ENCODE results near the gene CYP1A1. TPM values are rescaled to one million over a fixed set of nuclear protein-coding genes. Genes with fewer than 3 reads are reported as not detected.

CYP1A1 gene
- total and polyA plus RNA-seq, 2 of the 4 experiments (the other 2 are of a cell fraction), result under 0.01 to 0.03 TPM

DNA sequence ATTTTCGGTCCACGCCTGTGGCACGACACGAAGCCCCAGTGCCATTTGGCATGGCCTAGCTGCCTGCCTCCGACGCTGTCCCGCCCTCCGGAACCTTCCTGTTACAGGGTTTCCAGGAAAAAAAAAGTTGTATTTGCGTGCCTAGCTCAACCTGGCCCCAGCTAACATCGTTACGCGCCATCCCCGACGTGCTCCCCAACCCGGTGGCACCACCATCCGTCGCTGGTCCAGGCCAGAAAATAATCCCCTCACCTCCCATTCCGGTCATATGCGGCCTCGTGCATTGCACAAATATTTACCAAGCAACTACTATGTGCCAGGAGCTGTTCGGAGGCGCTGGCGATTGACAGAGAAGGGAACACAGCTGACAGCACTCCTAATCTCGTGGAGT, 1.4 kb upstream of the CYP1A1 start:
- Histone ChIP-seq H2BK20ac (ENCODE audit: low read depth, low read length) (no peak overlapping the region), H2BK120ac (ENCODE audit: low read depth, low read length) (0 out of 2 replicates have a peak overlapping the region, but pooled peaks have one; percentile 2), H3K9me3 (ENCODE audit: control insufficient read depth, insufficient read depth, low read length) (no peaks in the 10 kb centered on the region), H3K9me1 (ENCODE audit: insufficient read depth, low read length) (peaks cover 5% of the 10 kb centered on the region), H2AFZ (replicated peaks; ENCODE audit: low read length, poor library complexity) (peak overlapping the region; percentile 87), H3K4me3 (ENCODE audit: insufficient read depth, low read depth, low read length) (peak overlapping the region; percentile 45; the same call in 1 of the 2 replicates), H3K56ac (ENCODE audit: extremely low read depth, insufficient read depth, low read length) (no peak overlapping the region), H2BK5ac (ENCODE audit: low read depth, low read length, poor library complexity, severe bottlenecking) (no peak overlapping the region), H3K4ac (ENCODE audit: low read depth, low read length) (peak overlapping the region; percentile 56), H4K8ac (ENCODE audit: low read depth in 2 of 2, low read length in 2 of 2) (peak overlapping the region in 1 of 2 experiments; percentile 58; a peak in 1 of 4 replicates), H3K4me2 (ENCODE audit: low read depth, low read length) (peak overlapping the region; percentile 80), H2AK9ac (replicated peaks; ENCODE audit: low read depth, low read length, poor library complexity) (peak overlapping the region; percentile 76), H3K27ac (ENCODE audit: insufficient read depth, low read length) (no peak overlapping the region), H4K91ac (ENCODE audit: insufficient read depth, low read depth, low read length) (no peak overlapping the region; the same call in 1 of the 2 replicates), H2AK5ac (ENCODE audit: low read depth, low read length) (no peak overlapping the region), H3K36me3 (ENCODE audit: control insufficient read depth, insufficient read depth, low read length) (no peaks in the 10 kb centered on the region), H3K79me1 (ENCODE audit: low read depth in 1 of 2, low read length in 2 of 2) (no peaks in the 10 kb centered on the region), H3K14ac (replicated peaks; ENCODE audit: low read depth, low read length) (peak overlapping the region; percentile 22; the same call in 1 of the 2 replicates), H4K20me1 (ENCODE audit: insufficient read depth, low read length) (no peaks in the 10 kb centered on the region; the same call in 1 of the 2 replicates), H3K27me3 (ENCODE audit: control insufficient read depth, insufficient read depth, low read length) (peaks cover 71% of the 10 kb centered on the region), H3K9ac (ENCODE audit: low read depth, low read length) (no peak overlapping the region), H3K18ac (ENCODE audit: low read depth, low read length) (no peak overlapping the region), H2BK15ac (ENCODE audit: low read depth, low read length) (no peak overlapping the region), H4K5ac (ENCODE audit: low read depth, low read length) (no peak overlapping the region), H3K23ac (ENCODE audit: low read depth, low read length) (peak overlapping the region; percentile 59; the same call in 1 of the 2 replicates), H3K4me1 (ENCODE audit: control insufficient read depth, insufficient read depth, low read length) (no peaks in the 10 kb centered on the region)
- TF ChIP-seq MAFK (IDR thresholded peaks at IDR 0.05; ENCODE audit: low read depth, low read length) (no peak), ELK1 (IDR thresholded peaks at IDR 0.05; ENCODE audit: borderline replicate concordance, low read depth, low read length) (no peak), RFX5 (IDR thresholded peaks at IDR 0.05; ENCODE audit: low read depth, low read length) (no peak), MAZ (IDR thresholded peaks at IDR 0.05; ENCODE audit: borderline replicate concordance, low read depth, low read length) (no peak), POLR2A (IDR thresholded peaks at IDR 0.05; ENCODE audit: low read depth, low read length) (no peak), RAD21 (IDR thresholded peaks at IDR 0.05; ENCODE audit: low read length) (no peak), CHD1 (IDR thresholded peaks at IDR 0.05; ENCODE audit: low read depth, low read length) (no peak), RCOR1 (IDR thresholded peaks at IDR 0.05; ENCODE audit: insufficient replicate concordance, low read length) (no peak), SMC3 (IDR thresholded peaks at IDR 0.05; ENCODE audit: low read depth, low read length) (no peak), NFE2L2 (IDR thresholded peaks at IDR 0.05; ENCODE audit: low read depth, low read length) (no peak), FOS (IDR thresholded peaks at IDR 0.05; ENCODE audit: low read depth, low read length) (no peak), USF2 (IDR thresholded peaks at IDR 0.05; ENCODE audit: low read depth, low read length) (no peak), CEBPB (IDR thresholded peaks at IDR 0.05; ENCODE audit: low read depth, low read length) (no peak)
- TF ChIP-seq, protein P1, sequence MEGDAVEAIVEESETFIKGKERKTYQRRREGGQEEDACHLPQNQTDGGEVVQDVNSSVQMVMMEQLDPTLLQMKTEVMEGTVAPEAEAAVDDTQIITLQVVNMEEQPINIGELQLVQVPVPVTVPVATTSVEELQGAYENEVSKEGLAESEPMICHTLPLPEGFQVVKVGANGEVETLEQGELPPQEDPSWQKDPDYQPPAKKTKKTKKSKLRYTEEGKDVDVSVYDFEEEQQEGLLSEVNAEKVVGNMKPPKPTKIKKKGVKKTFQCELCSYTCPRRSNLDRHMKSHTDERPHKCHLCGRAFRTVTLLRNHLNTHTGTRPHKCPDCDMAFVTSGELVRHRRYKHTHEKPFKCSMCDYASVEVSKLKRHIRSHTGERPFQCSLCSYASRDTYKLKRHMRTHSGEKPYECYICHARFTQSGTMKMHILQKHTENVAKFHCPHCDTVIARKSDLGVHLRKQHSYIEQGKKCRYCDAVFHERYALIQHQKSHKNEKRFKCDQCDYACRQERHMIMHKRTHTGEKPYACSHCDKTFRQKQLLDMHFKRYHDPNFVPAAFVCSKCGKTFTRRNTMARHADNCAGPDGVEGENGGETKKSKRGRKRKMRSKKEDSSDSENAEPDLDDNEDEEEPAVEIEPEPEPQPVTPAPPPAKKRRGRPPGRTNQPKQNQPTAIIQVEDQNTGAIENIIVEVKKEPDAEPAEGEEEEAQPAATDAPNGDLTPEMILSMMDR (conservative IDR thresholded peaks at IDR 0.05; ENCODE audit: low read depth, low read length), result no peak
- CTCF ChIA-PET, result no interaction called here
- no TSS peak for BruUV-seq (replicated peaks)
- intact Hi-C loops (cut with micrococcal nuclease), result no loop called here
- in situ Hi-C loops (cut with MboI; ENCODE audit: low sequenced_read_pairs), result no loop called here
- POLR2A ChIA-PET (ENCODE audit: unreplicated experiment), result no interaction called here
- 48% methylated on average over 14 of the region's 24 CpGs; no CpG with 5 or more reads in 1 of the 2 experiments for WGBS, 2 experiments (ENCODE audit: extremely low coverage in 2 of 2, insufficient read length in 1 of 2)
- ATAC-seq (ENCODE audit: low read depth) (no peak), DNase-seq (no peak)
- dilution Hi-C loops (cut with HindIII; ENCODE audit: low sequenced_read_pairs, unreplicated experiment), result no loop called here

All from IMR-90 (cell line).